ENCODE measurements around the gene AFF1.

AFF1 gene

DNA sequence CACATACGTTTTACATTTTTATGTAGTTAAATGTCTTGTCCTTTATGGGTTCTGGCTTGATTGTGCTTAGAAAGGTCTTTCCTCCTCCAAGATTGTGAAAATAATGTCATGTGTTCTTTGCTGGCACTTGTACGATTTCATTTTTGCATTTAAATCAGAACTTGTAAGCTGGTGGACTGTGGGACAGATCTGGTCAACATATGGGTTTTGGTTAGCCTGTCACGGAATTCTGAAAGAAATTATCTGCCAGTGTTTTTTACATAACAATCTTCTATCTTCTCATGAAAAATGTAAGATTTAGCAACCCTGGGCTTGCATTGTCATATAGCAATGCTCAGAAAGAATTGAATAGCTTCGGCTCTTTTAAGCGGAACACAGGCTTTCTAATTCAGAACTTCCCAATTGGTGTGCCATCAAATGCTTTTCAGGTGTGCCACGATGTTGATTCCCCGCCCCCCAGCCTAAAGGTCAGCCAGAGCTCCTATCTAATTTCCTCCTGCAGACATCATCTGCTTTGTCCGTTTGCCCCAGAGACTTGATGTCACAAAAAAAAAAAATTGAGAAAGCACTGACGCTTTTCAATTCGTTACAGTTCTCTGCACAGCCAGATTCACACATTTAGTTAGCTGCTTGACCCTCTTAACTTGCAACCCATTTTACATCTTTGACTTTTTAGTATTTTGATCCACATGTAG lies 16.2 kb downstream of the AFF1 start:
- DNase-seq: no peak

DNA sequence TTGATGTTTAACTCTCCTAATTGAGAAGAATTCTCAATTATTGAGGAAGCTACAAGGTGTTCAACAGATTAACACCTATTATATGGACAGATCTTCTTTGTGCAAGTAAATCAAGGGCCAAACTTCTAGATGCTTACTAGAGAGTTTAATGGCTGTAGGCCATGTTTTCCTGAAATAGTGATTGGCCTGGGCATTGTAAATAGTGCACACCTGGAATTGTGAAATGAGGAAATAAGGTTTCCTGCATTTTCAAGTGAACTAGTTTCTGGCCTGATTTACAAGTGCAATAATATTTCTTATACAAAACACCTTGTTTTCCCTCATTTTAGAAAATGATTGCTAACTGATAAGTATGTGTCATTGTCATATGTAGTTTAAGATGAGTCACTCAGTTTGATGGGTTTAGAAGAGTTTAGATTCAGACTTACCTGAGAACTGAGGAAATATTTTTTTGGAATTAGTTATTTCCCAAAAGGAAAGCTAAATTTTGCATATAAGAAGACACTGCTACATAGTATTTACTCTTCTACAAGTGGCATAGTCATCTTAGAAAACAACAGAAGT lies 21.2 kb downstream of the AFF1 start:
- DNase-seq: no peak

DNA sequence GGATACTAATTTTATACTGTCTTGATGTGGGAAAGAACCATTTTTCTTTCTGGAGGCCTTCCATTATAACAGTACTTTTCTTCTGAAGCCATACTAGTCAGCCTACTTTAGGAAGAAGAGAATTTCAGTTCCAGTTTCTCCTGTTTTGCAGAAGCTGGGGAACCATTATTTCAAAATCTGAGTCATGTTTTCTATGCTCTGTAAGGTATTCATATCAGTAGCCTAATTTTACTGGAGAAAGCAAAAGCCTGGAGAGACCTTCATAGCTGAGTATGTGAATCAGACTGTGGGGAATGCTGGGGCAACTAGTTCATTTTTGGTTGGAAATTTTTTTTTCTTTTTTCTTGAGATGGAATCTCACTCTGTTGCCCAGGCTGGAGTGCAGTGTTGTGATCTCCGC lies 22.4 kb downstream of the AFF1 start:
- DNase-seq: no peak

DNA sequence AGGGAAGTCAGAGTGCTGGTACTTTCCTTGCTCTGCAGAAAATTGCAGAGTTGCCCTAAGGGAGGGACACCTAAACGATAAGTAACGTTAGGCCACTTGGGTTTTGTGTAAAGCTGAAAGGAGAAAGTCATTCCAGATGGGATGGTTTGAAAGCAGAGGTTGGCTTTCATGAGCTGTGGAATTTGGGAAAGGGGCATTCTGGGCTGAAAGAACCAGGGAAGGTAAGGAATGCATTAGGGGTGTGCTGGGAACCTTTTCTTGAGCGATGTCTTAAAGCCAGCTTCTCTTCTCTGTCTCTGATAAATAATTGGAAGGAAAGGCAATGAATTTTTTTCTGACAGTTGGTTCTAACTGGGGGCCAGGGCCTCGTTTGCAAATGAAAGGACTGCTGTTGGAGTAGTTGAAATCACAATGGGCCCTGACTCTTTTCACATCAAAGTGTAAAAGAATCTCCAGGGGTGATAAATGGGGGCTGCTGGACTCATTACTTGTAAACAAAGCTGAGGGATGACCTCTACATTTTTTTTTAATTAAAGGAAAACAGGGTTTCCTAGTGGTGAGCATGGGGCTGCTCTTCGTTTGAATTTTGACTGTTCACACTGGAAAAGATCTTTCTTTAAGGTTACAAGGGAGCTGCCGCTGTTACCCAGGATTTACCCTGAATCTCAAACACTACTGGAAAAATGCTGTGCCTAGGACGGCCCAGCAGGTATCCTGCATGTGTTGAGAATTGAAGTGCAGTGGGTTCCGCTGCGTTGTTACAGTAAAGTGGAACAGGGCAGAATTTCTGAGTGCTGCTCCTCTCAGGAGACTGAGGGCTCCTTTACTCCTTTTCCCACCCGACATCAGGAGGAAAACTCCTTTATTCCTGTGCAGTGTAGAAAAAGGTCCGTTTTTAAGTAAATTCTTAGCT lies 25.0 kb downstream of the AFF1 start:
- DNase-seq: no peak

DNA sequence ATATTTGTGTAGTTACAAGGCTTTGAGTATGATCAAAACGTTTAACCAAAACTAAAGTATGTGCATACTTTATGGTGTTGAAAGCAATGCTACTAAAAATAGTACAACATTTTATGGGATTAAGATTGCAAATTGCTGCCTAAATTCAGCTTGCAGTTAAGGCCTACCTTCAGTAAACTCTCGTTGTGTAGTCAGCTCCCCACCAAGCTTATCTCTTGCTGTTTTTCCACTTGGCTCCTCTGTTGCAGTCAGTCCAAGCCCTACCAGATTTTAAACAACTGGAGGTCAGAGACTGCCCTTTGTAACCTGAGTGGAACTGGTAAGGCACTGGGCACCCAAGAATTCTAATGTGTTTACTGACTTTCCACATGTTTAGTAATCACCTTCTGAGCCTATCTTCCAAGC lies 25.7 kb downstream of the AFF1 start:
- no peak for DNase-seq

DNA sequence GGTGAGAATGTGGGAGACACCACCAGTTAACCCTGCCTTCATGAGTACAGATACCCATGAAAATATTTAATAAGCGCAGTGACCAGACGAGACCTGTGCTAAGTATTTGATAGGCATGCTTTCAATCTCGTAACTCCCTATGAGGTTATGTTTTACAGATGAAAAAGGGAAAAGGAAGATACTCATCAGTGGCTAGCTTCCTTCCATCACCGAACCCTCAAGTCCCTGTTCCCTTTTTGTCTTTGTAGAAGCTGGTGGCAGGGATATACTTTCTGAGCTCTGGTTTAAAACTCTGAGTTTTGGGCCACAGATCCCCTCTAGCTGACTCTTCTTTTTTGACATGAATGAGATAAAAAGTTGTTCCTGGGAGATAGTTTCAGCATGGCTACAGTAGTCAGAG lies 26.3 kb downstream of the AFF1 start:
- DNase-seq: no peak

DNA sequence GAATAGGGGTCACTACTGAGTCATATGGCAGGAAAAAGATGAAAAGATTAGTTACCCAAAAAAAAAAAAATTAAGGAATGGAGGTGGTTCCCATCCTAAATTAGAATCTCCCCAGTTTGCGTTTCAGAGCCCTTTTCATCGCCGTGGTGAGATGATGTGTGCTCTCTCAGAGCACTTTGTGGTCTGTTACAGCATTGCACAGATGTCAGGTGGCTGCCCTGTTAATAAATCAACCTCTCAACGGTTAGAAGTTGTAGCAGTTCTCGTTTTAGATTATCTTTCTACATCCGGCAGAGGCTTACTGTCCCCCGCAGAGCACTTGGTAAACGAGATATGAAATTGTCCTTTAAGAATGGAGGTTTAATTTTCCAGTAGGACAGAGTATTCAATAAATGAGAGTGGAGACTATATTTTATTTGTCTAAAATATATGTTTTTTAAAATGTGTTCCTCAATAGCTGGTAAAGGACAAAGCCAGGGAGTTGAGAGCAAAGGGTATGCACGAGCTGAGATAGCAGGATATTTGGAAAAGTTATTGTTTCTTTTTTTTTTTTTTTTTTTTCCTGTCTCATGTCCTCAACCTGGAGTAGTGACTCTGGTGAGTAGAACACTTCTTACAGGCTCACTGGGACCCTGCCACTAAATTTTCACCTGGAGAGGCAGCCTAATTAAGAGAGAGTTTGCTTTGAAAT lies 26.9 kb downstream of the AFF1 start:
- DNase-seq: no peak

DNA sequence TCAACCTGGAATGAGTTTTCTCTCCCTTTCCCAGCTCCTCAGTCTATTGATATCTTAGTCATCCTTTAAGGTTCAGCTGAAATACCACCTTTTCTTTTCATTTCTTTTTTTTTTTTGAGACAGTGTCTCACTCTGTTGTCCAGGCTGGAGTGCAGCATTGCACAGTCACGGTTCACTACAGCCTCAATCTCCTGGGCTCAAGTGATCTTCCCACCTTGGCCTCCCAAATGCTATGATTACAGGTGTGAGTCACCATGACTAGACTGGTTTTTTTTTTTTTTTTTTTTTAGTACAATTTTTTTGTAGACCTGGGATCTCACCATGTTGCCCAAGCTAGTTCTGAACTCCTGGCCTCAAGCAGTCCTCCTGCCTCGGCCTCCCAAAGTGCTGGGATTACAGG lies 28.9 kb downstream of the AFF1 start:
- peak; percentile 14 for DNase-seq

DNA sequence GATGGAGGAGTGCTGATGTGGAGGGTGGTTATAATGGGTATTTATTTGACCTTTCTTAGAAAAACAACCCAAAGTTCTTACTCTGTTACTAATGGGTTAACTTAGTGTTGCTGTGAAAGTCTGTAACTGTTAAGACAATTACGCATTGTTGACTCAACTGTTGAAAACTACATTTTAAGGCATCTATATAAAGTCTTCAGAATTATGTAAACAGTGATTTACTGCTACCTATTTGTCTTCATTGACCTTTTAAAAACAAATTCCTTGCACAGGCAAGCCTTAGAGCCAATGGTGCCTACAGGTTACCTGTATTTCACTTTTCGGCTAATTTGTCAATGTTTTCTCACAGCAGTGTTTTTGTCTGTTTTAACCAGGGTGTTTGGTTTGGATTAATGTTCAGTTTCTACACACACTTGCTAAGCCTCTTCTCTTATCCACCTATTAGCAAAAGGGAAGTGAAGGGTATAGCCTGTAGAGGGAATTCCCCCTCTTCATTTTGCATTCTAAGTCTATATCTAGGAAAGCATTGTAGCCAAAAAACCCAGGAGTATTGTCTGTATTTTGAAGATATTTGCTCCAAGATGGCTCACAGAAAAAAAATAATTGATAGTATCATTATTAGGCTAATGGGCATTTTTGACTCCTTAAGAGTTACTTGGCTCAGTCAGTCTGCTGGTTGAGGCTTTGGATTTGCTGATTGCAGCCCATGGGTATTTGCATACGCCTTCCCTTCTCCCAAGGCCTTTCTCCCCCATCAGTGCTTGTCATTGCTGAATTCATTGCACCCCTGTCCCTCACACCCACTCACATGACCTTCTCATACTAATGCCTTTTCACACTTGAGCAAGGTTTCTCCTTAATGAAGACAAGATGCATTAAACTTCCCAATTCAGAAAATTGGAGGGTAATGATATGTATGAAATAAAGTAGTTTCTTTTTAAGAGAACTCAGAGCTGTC lies 30.5 kb downstream of the AFF1 start:
- DNase-seq: no peak

DNA sequence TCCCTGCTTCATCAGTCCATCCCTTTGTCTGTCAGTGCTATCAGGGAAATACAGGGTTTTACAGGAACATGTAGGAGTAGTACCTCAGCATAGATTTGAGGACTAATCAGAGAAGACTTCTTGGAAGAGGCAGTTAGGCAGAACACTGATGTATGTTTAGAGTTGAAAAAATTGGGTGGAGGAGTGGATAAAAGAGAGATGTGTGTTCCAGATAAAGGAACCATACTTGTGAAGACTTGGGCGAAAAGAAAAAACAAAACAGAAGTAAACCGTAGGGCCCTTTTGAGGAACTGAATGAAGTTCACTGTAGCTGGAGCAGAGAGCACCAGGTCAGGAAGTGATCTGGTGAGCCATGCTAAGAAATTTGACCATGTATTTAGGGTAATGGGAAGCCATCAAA lies 32.3 kb downstream of the AFF1 start:
- no peak for DNase-seq

DNA sequence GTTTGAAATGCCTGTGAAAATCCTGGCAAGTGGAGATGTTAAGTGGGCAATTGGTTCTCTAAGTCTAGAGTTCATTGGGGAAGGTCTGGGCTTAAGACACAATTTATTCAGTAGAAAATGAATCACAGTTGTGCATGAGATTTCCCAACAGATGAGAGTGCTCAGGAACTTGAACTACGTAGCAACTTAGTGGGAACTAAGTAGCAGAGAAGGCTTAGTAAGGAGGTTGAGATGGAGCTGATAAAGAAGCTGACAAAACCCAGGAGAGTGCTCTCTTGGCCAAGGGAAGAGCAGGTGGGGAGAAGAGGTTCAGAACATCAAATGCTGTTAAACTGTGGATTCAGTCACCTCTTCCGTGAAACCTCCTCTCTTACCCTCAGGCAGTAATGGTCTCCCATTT lies 33.0 kb downstream of the AFF1 start:
- DNase-seq: no peak

DNA sequence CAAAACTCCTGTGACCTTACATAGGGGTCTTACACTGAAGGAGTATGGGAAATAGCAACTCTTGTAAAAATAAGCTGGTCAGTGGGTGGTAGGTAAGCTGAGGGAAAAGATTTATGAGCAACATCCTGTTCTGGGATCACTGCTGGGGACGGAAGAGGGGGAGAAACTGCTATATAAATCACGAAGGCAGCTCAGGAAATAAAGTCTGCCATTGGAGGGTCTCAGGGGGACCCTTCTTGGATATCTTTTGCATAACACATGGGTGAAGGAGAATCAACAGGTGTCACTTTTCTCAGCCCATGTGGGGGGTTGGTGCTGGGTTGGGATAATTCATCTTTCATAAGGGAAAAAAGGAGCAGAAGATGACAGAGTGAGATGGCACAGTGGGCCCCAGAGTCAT lies 33.7 kb downstream of the AFF1 start:
- DNase-seq: no peak

DNA sequence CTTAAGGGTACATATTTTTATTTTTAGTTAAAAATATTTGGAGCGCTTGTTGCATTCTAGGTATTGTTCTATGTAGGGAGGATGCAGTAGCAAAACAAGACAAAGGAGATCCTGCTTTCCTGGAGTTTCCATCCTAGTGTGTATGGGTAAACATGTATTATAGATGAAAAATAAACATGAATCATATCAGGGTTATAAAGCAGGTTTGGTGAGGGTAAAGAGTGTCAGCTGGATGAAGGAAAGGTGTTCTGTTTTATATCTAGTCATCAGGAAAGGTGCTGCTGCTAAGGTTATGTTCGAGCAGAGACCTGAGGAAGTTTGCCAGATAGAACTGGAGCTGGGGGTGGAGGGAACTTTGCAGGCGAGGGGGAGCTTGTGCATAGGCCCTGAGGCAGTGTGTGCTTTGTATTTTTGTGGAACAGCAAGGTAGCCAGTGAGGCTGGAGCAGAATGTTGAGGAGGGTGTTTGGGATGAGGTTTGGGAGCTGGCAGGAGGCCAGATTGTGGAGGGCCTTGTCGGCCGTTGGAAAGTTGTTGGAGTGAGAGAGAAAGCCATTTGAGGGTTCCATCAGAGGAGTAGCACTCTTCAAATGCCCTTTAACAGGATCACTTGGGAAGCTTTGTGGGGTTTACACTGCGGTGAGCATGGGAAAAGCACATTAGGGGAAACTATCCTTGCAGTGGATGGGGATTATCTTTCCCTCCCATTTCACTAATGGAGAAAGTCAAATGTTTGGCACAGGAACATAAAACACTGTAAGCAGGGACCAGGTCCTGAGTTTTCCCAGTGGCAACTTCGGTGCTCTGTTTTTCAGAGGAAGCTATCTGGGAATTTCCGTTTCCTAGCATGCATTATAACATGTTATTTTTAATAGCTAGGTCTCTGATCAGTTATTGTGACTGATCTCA lies 35.9 kb downstream of the AFF1 start:
- DNase-seq: no peak

DNA sequence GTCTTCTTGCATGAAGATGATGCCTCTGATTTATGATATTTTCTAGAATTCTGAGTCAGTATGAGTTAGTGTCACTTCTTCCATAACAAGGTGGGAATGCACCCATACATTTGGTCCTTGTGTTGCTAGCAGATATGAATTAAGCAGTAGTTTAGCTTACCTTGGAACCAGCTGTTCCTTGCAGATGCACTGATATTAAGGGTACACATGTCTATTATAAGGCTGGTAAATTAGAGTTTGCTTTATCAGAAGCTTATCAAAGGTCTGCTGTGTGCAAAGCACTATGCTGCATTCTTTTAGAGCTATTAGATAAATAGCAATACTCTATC lies 36.5 kb downstream of the AFF1 start:
- no peak for DNase-seq

DNA sequence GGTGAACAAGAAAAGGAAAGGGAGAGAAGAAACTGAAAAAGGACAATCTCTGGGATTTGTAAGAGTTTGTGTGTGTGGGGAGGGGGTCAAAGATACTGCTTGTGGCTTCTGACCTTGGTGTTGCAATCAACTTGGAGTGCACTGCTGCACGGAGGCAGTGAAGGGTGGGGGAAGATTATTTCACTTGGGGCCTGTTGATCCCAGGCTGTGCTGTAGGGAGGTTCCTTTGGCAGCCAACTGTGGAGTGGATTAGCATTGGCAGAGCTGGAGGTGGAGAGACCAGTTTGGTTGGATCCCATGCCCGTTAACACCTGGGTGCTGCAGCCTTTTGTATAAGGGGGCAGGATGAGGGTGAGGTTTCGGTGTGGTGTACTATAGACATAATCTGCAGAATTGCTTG lies 38.2 kb downstream of the AFF1 start:
- DNase-seq: no peak

DNA sequence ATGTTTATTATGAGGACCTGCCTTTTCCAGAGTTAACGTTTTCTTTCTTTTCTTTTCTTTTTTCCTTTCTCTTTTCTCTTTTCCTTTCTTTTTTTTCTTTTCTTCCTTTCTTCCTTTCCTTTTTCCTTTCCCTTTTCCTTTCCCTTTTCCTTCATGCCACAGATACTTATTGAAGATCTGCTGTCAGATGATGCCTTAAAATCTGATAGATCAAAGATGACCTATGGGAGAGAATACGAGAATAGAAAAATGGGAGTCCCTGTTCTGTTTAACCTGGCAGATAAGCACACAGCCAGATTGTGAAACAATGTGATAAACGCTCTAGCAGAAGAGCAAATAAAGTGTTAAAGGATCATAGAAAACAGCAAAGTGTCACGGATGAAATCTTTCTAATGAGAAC lies 38.9 kb downstream of the AFF1 start:
- DNase-seq: no peak

DNA sequence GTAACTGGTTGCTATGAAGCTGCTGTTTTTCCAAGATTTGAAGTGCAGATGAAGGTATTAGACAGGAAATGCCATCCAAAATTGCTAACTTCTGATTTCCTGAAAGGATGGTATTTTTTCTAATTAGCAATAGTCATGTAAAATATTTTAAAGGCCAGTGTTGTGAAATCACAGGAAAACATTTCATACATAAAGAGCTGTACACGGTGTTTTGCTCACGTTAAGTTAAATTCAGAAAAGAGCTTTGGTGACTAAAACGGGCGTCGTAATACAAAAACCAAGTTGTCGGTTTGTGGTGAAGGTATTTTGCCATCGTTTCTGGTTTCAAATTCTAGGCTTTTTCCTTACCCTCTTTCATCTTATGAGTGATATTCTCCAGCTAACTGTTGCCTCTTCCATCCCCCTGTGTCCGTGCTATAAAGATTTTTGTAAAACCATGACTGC lies 39.8 kb downstream of the AFF1 start:
- no peak for DNase-seq

DNA sequence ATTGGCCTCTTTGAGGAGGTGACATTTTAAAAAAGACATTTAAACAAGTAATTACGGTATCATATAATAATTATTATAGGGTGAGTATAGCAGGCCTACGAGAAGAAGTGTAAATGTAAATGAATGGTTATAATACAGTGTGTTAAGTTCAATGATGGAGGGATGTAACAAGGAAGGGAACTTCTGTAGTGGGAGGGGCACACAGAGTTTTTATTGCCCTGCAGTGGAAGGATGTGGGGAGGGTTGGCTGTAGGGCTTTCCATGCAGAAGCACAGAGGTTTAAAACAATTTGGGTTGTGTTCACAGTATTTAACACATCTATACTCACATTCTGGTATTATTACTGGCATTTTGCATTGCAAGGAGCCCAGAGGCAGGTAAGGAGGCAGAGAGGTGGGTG lies 41.1 kb downstream of the AFF1 start:
- no peak for DNase-seq

DNA sequence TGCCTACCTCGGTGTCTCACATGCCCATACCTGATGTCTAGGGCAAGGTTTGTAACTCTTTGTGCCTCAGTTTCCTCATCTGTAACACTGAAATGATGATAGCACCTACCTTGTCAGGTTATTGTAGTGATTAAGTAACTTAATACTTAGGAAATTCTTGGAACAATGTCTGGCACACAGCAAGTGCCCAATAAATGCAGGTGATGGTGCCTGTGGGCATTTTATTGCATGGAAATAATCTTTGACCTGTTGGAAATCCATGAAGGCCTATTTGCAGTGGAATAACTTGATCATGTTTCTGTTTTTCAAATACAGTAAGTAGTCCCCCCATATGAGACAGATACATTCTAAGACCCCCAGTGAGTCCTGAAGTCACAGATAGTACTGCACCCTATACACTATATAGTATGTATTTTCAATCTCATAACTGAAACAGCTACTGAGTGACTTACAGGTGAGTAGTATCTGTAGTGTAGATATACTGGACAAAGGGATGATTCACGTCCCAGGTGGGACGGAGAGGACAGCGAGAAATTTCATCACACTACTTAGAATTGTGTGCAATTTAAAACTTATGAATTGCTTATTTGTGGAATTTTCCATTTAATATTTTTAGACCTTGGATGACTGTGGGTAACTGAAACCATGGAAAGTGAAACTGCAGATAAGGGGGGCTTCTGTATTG lies 42.1 kb downstream of the AFF1 start:
- no peak for DNase-seq

DNA sequence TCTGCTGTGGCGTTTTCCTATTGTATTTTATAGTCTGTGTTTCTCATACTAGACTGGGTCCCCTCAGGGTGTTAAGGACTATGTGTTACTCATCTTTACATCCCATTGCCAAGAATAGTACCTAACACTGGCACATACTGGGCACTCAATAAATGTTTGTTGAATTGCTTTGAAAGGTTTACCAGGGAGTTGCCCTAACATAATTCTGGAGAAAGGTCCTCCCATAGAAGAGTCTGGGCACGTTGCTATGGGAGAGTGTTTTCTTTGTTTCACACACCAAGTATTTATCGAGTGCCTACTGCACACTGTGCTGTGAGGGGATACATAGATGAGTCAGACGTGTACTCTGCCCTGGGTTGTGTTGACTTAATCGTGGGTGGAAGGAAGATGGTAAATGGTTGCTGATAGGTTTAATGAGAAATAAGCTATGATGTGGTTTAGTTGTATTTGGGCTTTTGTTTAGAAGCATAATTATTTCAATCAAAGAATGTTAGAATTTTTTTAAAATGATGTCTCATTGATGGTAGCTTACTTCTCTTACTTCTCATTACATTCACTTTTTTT lies 42.9 kb downstream of the AFF1 start:
- peak; percentile 18 for DNase-seq

All from activated CD4-positive, alpha-beta T cell treated with anti-CD3 and anti-CD28 coated beads for 48 hours (primary cell).